ENCODE results near the gene GDF15.
"Not testable (repeated sequence)": the region's sequence is repeated elsewhere in the genome, so short reads cannot be mapped to it uniquely, and the experiment has no call there.

GDF15 gene

GRCh38 chr19:18385675-18386542 lies at the start of gene GDF15:
GDF15 (plus strand) TSS chr19:18386158; CDS start chr19:18386190, 32 bp downstream.
- DNase-seq (ENCODE audit: low read depth in 2 of 2), result peak; percentile 20 to 29

- no peak for DNase-seq (ENCODE audit: low read depth in 2 of 2)
These were observed 47.4 kb upstream of the GDF15 start for GRCh38 chr19:18338541-18338940.

- no peak for DNase-seq (ENCODE audit: low read depth in 2 of 2)
These were observed 46.2 kb upstream of the GDF15 start for GRCh38 chr19:18339723-18340122.

DNA sequence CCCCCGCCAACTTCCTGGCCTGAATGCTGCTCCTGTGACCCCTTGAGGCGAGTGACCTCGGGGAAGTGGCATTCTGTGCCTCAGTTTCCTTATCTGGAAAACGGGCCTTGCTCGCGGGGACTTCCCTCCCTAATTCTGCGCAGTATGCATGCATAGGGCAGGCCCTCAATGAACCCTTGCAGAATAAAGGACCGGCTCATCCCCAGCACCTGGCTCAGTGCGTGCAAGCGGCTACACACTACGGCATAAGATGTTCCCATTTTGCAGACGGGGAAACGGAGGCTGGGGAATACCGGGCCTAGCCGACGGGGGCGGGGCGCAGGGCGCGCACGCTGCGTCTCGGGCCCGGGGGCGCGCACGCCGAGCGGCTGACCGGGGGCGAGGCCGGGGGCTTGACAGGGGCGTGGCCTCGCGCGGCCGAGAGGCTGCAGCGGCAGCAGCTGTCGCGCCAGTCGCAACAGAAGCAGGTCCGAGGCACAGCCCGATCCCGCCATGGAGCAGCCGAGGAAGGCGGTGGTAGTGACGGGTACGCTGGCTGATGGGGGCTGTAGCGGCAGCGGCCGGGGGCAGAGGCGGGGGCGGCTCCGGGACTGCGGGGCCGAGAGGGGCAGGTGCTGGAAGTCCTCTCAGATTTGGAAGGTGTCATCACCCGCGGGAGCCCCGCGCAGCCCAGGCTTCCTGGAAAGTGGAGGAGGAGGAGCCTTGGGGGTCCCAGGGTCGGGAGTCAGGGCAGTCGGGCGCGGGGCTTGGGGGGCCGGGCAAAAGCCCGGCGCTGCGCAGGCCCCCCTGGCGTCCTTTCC lies 45.6 kb upstream of the GDF15 start, which contains the start of gene PGPEP1:
Gene PGPEP1 (plus strand): TSS at position 409 of the 800 bp plus-strand sequence. CDS start 84 bp downstream, at position 493.
- DNase-seq (ENCODE audit: low read depth in 2 of 2), result peak; percentile 64 to 68

GRCh38 chr19:18340990-18341868 lies 44.7 kb upstream of the GDF15 start:
- peak; percentile 57 to 62 for DNase-seq (ENCODE audit: low read depth in 2 of 2)

- no peak for DNase-seq (ENCODE audit: low read depth in 2 of 2)
These were observed 43.8 kb upstream of the GDF15 start for GRCh38 chr19:18342090-18342632.

DNA sequence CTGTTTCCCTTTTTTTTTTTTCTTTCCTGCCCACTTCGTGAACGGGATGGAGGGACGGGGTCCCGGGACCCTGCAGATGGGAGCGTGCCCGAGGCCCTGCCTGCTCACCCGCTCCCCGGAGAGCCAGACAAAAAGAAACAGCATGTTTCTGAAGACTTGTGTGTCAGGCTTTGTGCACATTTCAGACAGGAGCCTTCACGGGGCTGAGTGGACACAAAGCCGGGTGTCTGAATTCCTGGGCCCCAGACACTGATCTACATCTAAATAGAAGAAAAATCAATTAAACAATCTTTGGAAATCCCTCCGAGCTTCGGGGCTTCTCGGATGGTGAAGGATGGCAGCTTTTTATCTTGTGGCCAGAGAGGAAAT lies 41.4 kb upstream of the GDF15 start:
- no peak for DNase-seq (ENCODE audit: low read depth in 2 of 2)

DNA sequence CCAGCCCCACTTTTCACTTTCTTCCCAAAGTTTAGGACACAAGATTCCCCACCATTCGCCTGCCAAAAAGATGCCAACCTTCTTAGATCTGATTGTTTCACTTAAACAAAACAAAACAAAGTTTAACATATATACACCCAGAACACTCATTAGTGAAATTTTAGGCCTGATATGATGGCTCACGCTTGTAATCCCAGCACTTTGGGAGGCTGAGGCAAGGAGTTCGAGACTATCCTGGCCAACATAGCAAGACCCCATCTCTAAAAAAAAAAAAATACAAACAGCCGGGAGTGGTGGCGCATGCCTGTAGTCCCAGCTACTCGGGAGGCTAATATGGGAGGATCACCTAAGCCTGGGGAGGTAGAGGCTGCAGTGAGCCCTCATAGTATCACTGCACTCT lies 40.7 kb upstream of the GDF15 start:
- no peak for DNase-seq (ENCODE audit: low read depth in 2 of 2)

GRCh38 chr19:18346091-18346490 lies 39.9 kb upstream of the GDF15 start:
- no peak for DNase-seq (ENCODE audit: low read depth in 2 of 2)

DNA sequence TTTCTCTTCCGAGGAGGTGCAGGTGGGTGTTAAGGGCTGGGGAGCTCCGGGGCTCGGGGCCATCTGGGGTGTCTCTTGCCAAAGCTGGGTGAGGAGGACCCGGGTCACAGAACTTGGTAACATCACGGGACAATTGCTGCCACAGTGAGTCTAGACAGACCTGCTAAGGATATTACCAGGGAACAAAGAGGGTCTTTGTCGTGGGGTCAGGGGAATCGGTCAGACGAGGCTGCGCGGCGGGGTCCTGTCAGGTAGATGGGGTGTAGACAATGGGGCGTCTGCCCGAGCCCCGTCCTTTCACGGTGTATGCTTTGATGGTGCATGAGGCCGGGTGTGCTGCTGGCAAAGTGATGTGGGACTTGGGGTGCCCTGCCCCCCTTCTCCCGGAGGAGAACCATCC lies 37.8 kb upstream of the GDF15 start:
- no peak for DNase-seq (ENCODE audit: low read depth in 2 of 2)

GRCh38 chr19:18348818-18349339 lies 37.1 kb upstream of the GDF15 start:
- DNase-seq (ENCODE audit: low read depth in 2 of 2), result not testable (repeated sequence)

DNA sequence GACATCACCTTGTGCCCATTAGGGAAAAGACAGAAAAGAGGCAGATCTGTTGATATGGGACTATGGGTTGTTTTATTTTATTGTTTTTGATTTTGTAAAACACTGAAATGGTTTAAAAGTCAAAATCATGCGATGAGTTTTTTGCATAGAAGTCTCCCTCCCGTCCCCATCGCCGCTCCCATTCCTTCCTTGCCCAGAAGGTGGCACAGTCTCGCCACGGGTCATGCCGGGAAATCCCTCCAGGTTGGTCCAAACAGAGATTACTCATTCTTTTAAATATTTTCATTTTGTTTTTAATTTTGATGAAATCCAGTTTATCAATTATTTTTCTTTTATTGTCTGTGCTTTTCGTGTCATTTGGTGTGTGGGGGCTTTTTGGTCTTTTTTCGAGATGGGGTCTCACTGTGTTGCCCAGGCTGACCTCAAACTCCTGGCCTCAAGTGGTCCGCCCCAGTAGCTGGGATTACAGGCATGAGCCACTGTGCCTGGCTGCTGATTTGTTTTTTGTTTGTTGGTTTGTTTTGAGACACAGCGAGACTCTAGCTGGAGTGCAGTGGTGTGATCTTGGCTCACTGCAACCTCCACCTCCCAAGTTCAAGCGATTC lies 36.3 kb upstream of the GDF15 start:
- DNase-seq (ENCODE audit: low read depth in 2 of 2), result peak; percentile 15 to 21

DNA sequence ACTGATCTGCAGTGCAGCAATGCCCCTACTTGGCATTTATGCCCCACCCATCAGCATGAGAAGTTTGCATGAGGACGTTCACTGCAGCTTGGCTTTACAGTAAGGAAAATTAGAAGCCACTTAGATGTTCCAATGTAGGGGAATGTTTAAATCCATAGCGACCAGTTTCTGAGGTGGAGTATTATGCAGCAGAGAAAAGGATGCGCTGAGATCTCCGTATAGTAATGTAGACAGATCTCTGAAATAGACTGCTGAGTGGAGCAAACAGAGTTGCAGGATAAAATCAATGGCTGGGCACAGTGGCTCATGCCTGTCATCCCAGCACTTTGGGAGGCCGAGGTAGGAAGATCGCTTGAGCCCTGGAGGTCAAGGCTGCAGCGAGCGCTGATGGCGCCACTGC lies 35.5 kb upstream of the GDF15 start:
- DNase-seq (ENCODE audit: low read depth in 2 of 2), result no peak

- no peak for DNase-seq (ENCODE audit: low read depth in 2 of 2)
These were observed 34.4 kb upstream of the GDF15 start for GRCh38 chr19:18351544-18351943.

DNA sequence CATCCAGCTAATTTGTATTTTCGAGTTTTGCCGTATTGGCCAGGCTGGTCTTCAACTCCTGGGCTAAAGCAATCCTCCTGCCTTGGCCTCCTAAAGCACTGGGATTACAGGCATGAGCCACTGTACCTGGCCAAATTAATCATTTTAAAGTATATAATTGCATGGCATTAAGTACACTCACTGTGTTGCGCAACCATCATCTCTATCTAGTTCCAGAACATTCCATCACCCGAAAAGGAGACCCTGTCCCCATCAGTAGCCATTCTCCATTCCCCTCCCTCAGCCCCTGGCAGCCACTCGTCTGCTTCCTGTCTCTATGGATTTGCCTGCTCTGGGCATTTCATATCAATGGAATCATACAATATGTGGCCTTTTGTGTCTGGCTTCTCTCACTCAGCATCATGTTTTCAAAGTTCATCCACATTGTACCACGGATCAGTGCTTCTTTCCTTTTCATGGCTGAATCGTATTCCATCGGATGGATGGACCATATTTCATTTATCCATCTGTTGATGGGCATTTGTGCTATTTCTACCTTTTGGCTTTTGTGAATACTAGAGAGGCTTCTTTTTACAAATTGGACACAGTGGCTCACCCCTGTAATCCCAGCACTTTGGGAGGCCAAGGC lies 32.5 kb upstream of the GDF15 start:
- DNase-seq (ENCODE audit: low read depth in 2 of 2), result no peak

GRCh38 chr19:18354743-18355142 lies 31.2 kb upstream of the GDF15 start:
- not testable (repeated sequence) for DNase-seq (ENCODE audit: low read depth in 2 of 2)

GRCh38 chr19:18357041-18357440 lies 28.9 kb upstream of the GDF15 start:
- no peak for DNase-seq (ENCODE audit: low read depth in 2 of 2)

DNA sequence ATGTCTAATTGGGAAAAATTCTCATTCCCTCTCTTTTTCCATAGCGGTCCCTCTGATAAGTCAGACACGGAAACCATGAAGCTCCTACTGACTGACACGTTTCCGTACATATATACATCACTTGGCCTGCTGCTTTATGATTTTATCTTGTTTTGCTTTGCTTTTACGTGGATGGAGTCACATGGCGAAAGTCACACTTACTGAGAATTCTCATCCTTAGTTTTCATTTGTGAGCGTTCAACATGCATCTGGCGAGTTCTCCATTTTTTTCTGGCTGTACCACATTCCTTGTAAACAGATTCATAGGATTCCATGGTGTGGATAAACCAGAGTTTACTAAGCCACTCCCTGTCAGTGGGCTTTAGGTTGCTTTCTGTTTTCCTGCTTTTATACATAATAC lies 24.3 kb upstream of the GDF15 start:
- no peak for DNase-seq (ENCODE audit: low read depth in 2 of 2)

DNA sequence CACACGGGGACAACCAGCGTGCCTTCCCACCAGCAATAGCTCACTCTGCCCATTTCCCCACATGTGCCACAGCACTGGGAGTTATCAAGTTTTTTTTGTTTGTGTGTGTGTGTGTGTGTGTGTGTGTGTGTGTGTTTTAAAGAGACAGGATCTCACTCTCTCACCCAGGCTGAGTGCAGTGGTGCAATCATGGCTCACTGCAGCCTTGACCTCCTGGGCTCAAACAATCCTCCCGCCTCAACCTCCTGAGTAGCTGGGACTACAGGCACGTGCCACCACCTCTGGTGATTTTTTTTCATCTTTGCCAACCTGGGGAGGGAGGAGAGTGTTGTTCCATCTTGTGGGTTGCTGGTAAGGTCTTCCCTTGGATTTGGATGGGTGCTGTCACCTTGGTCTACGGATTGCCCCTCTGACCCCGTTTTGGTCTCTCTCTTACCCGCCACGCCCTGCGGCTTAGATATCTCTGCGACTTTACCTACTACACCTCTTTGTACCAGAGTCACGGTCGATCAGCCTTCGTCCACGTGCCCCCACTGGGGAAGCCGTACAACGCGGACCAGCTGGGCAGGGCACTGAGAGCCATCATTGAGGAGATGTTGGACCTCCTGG lies 22.9 kb upstream of the GDF15 start:
- no peak for DNase-seq (ENCODE audit: low read depth in 2 of 2)

- DNase-seq (ENCODE audit: low read depth in 2 of 2), result no peak
These were observed 22.2 kb upstream of the GDF15 start for GRCh38 chr19:18363787-18364186.
